NCI-H1436 (cell line): ENCODE measurements around the gene RAB40C.
A peak's percentile ranks its signal among the peaks of the same experiment; 100 is the strongest.

Experiments used
- DNase-seq: peaks from one replicate; lab custom pipeline; 2025; lab: John Stamatoyannopoulos, UW

The RAB40C gene

GRCh38 chr16:633336-634050, 43.6 kb downstream of the RAB40C start:
- DNase-seq, result no peak

GRCh38 chr16:634051-634670, 44.3 kb downstream of the RAB40C start:
- no peak for DNase-seq

GRCh38 chr16:634996-635395, 45.1 kb downstream of the RAB40C start:
- no peak for DNase-seq

GRCh38 chr16:635573-636205, 45.8 kb downstream of the RAB40C start:
- no peak for DNase-seq

- DNase-seq, result peak; percentile 92
These were observed 46.6 kb downstream of the RAB40C start, which contains the start of gene METTL26 for GRCh38 chr16:636206-637080. Gene METTL26 (minus strand): TSS chr16:636305. CDS start chr16:636290, 15 bp downstream.

- DNase-seq, result peak; percentile 84
These were observed 47.5 kb downstream of the RAB40C start for GRCh38 chr16:637081-638018.

GRCh38 chr16:638034-638543, 48.2 kb downstream of the RAB40C start:
- no peak for DNase-seq

- no peak for DNase-seq
These were observed 49.0 kb downstream of the RAB40C start for GRCh38 chr16:638836-639235.

- DNase-seq, result no peak
These were observed 50.7 kb downstream of the RAB40C start for GRCh38 chr16:640614-641013.

- no peak for DNase-seq
These were observed 51.7 kb downstream of the RAB40C start, which contains the start of gene MCRIP2 for GRCh38 chr16:641326-642188. Gene MCRIP2 (plus strand): TSS chr16:641828. CDS start chr16:641992, 164 bp downstream.

- DNase-seq, result no peak
These were observed 52.6 kb downstream of the RAB40C start for GRCh38 chr16:642189-643049.

GRCh38 chr16:643050-643368, 53.1 kb downstream of the RAB40C start:
- DNase-seq, result no peak

- no peak for DNase-seq
These were observed 54.7 kb downstream of the RAB40C start for GRCh38 chr16:644556-644955.

GRCh38 chr16:645852-646678, 56.2 kb downstream of the RAB40C start:
- DNase-seq, result no peak

GRCh38 chr16:646679-647172, 56.9 kb downstream of the RAB40C start:
- DNase-seq, result no peak

- DNase-seq, result no peak
These were observed 57.5 kb downstream of the RAB40C start for GRCh38 chr16:647173-647902.
